Stimulated activated CD4-positive, alpha-beta T cell treated with anti-CD3 and anti-CD28 coated beads, Interleukin-1b, Interleukin-23, amount 100 ng/mL, for 24 hours (primary cell): ENCODE data around the gene GABRR3.
A peak's percentile ranks its signal among the peaks of the same experiment; 100 is the strongest.
"Not testable (repeated sequence)": the region's sequence is repeated elsewhere in the genome, so short reads cannot be mapped to it uniquely, and the experiment has no call there.

Experiments used
- DNase-seq, 4 experiments: peaks; one replicate each; pipeline ENCODE4 v3.0.0-alpha.2; 2020; ENCODE audit warnings: low read depth in 4 of 4, low spot score in 1 of 4

GABRR3 gene

GRCh38 chr3:98022978-98023820 is 11.9 kb downstream of the GABRR3 start:
- DNase-seq: peak; percentile 83 to 99 (median 94)

GRCh38 chr3:98021830-98022560 is 13.1 kb downstream of the GABRR3 start:
- no peak for DNase-seq

GRCh38 chr3:98020412-98020811 is 14.7 kb downstream of the GABRR3 start:
- DNase-seq: no peak

- no peak for DNase-seq
Observed at GRCh38 chr3:98018301-98018700, 16.8 kb downstream of the GABRR3 start.

GRCh38 chr3:98014268-98014585 is 20.9 kb downstream of the GABRR3 start:
- DNase-seq: no peak

GRCh38 chr3:98013411-98014267 is 21.5 kb downstream of the GABRR3 start:
- no peak for DNase-seq

DNA sequence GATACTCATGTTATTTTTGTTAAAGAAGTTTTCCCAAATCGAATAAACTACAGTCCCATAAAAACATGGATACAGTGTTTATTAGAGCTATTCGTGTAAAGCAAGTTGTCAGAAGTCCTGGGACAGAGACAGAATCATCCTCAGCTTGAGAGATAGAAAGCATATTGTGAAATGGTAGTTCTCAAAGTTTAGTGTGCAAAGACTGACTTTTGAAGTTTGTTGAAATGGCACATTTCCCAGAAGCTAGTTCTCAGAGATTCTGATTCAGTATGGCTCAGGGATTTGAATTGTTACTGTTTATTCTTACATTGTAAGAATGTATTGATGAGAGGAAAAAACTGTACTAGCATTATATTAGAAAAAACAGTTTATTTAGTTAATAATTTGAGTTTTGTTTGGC is 22.1 kb downstream of the GABRR3 start:
- DNase-seq: no peak

GRCh38 chr3:98010883-98011449 is 24.1 kb downstream of the GABRR3 start:
- not testable (repeated sequence) for DNase-seq

DNA sequence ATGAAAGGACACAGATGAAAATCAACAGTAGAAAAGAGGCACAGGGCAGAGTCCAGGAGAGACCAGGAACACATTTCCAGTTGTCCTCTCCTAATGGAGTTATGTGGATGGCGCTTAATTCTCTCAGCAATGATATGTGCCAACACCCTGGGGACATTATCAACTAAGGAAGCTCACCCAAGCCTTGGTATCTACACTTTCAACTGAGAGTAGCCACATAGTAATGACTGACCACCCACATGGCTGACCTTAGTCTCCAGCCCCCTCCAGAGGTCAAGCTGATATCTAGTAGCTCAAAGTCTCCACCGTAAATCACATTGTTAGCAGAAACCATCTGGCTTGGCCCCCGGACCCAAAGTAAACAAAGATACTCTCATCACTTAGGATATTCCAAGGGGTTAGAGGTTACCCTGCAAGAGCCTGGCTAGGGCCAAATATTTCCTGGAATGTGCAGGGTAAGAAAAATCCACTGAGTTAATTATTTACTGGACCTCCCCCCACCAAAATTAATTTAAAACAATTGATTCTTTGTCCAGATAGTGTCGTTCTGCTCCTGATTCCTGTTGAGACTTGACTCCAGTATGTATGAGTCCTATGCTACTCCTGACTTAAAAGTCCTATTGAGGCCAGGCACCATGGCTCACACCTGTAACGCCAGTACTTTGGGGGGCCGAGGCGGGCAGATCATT is 24.8 kb downstream of the GABRR3 start:
- no peak for DNase-seq

DNA sequence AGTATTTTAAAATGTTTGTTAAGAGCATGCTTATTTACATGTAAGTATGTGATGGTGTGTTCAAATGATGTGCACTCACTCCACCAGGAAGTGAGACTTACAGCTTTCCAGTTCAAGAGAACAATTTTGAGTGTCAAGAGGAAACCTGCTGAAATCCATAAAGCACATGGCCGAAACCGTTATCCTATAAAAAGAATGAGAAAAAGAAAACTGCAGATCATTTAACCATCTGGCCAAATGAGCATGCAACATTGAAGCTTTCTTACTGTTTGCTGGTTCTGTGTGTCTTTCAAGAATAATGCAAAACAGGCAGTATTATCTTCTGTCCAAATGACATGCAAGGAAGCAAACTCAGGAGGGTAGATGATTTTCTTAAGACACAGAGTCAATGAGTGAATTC is 26.3 kb downstream of the GABRR3 start:
- DNase-seq: no peak

GRCh38 chr3:98005438-98005837 is 29.7 kb downstream of the GABRR3 start:
- DNase-seq: no peak

DNA sequence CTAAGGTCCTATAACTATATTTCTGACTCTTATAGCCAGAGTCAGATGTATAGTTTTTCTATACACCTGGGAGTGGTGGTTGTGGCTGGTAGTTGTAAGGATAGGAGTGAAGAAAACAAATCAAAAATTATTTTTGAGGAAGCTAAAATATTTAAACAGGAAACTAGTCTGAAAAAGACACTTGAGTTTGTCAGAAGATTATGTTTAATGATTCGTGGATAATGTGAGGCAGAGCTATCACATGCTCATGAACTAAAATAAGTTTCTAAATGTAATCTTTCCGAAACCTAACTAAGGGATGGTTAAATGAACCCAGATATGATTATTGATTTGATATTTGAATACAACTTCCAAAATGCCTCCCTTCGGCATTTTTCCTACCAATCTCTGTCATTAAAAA is 30.4 kb downstream of the GABRR3 start:
- DNase-seq: no peak

DNA sequence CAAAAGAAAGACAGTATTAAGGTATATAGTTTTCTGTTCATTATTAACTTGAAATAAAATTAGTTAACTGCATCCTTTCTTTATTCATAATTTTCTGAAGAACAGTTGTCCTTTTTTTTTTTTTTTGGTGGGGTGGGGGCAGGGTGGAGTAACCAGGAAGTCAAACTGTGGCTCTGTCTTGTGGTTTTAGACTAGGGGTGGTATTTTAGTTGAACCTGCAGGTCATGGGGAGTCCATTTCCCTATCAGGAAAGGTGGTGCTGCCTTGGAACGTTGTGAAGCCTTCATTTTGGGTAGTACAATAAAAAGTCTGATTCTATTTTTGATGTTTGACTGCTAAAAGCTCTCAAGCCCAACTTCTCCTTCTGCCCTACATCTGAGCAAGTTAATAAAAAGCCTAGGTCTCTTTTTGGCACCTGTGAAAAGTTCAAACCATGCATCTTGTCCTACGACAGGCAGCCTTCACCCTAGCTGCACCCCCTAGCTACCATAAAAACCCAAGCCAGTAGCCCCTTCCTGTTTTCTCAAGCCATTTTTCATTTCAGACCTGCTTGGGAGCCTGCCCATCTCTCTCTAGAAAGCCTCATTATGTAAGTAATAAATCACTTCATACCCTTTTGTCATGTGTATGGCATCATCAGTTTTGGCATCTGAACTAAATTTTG is 31.7 kb downstream of the GABRR3 start:
- DNase-seq: no peak

GRCh38 chr3:98002717-98003116 is 32.4 kb downstream of the GABRR3 start:
- no peak for DNase-seq

GRCh38 chr3:97999994-98000393 is 35.1 kb downstream of the GABRR3 start:
- no peak for DNase-seq

GRCh38 chr3:97999103-97999502 is 36.0 kb downstream of the GABRR3 start:
- no peak for DNase-seq

- DNase-seq: no peak
Observed at GRCh38 chr3:97996988-97997387, 38.1 kb downstream of the GABRR3 start.

GRCh38 chr3:97994328-97994945 is 40.7 kb downstream of the GABRR3 start:
- DNase-seq: no peak

DNA sequence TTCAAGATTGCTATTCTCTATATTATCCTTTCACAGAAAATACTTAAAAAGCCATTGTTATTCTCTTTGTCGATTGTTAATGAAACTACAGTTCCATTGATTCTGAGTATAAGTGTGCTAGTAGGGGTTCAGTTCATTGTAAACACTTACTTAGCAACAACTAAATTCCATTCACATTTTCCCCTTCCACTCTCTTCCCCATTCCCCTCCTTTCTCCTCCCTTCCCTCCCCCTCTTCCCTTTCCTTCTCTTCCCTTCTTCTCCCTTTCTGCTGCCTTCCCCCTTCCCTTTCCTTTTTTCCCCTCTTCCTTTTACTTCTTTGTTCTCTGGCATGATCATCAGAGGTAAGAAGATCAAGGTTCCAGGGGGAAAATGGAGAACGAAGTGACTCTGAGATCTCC is 41.6 kb downstream of the GABRR3 start:
- DNase-seq: no peak
